Measurements from ENCODE around the gene SHISA5.
"Not testable (repeated sequence)": the region's sequence is repeated elsewhere in the genome, so short reads cannot be mapped to it uniquely, and the experiment has no call there.

Gene SHISA5

DNA sequence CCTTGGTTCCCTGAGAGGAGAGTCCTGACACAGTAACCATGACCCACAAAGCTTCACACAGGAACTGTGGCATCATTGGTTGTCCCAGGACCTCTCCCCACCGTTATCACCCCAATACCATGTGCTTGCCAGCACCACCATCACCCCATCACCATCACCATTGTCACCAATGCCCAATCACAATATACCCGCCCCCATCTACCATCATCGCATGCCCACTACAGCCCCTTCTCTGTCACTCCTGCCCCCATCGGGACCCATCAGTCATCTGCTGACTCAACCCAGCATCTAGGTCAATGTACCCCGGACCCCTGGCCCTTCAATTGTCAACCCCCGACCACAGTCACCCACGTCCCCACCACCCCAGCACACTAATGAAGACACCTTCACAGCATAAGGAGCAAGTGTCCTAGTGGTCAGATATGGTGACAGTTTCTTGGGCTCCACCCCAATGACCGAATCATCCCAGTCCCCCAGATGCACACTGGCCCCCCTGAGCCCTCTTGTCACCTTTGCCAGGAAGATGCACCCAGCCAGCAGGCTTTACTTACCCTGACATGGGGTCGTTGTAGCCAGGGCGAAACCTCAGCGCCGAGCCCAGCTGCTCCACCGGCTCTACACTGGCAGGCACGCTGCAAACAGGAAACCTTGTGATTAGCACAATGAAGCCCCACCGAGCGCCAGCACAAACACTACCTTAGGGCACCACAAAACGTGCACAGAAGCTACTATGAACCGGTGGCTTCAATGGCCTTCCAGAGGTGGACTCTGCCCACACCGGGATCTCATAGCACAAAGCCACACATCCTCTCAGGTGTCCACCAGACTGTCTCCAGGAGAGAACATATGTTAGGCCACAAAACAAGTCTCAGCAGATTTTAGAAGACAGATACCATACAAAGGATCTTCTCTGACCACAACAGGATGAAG is 25.1 kb downstream of the SHISA5 start:
- H3K9me3 ChIP-seq: no peaks in the 10 kb centered on the region
- H3K9ac ChIP-seq: peak overlapping the region; percentile 70; the same call in 1 of the 2 replicates
- peak overlapping the region; percentile 77 for H3K27ac ChIP-seq
- no peaks in the 10 kb centered on the region for H4K20me1 ChIP-seq
- H3K4me2 ChIP-seq: peak overlapping the region; percentile 79
- H3K4me1 ChIP-seq: peaks cover 70% of the 10 kb centered on the region
- H3K4me3 ChIP-seq: peak overlapping the region; percentile 32; the same call in 1 of the 2 replicates
- no peaks in the 10 kb centered on the region for H3K27me3 ChIP-seq
- no peak for TF ChIP-seq Cebpa-rat (IDR thresholded peaks at IDR 0.05)
- H3K36me3 ChIP-seq: 0 out of 2 replicates have a peak, but pooled peaks cover 5% of the 10 kb centered on the region

- H3K27ac ChIP-seq: peak overlapping the region; percentile 77
- peak overlapping the region; percentile 31; the same call in 1 of the 2 replicates for H3K4me3 ChIP-seq
- peak overlapping the region; percentile 70 for H3K9ac ChIP-seq
- H3K27me3 ChIP-seq: no peaks in the 10 kb centered on the region
- H3K4me2 ChIP-seq: peak overlapping the region; percentile 79
- H3K9me3 ChIP-seq: no peaks in the 10 kb centered on the region
- H3K4me1 ChIP-seq: peaks cover 78% of the 10 kb centered on the region
- no peaks in the 10 kb centered on the region for H4K20me1 ChIP-seq
- TF ChIP-seq Cebpa-rat (IDR thresholded peaks at IDR 0.05): no peak
- 0 out of 2 replicates have a peak, but pooled peaks cover 5% of the 10 kb centered on the region for H3K36me3 ChIP-seq
Observed at GRCh38 chr3:48477959-48478520, 25.9 kb downstream of the SHISA5 start.

GRCh38 chr3:48476426-48477053 is 27.4 kb downstream of the SHISA5 start:
- Histone ChIP-seq H3K27me3 (no peaks in the 10 kb centered on the region), H3K4me2 (peak overlapping the region; percentile 79), H3K36me3 (0 out of 2 replicates have a peak, but pooled peaks cover 5% of the 10 kb centered on the region), H3K4me1 (peaks cover 83% of the 10 kb centered on the region), H3K4me3 (peak overlapping the region; percentile 17), H3K9me3 (no peaks in the 10 kb centered on the region), H3K9ac (peak overlapping the region; percentile 70), H4K20me1 (no peaks in the 10 kb centered on the region), H3K27ac (peak overlapping the region; percentile 77)
- TF ChIP-seq Cebpa-rat (IDR thresholded peaks at IDR 0.05): no peak

- no peak for TF ChIP-seq Cebpa-rat (IDR thresholded peaks at IDR 0.05)
- no peak overlapping the region for H3K9ac ChIP-seq
- peaks cover 9% of the 10 kb centered on the region for H4K20me1 ChIP-seq
- peak overlapping the region; percentile 77; the same call in 1 of the 2 replicates for H3K27ac ChIP-seq
- H3K4me3 ChIP-seq: no peak overlapping the region
- no peaks in the 10 kb centered on the region for H3K9me3 ChIP-seq
- H3K4me1 ChIP-seq: peaks cover 90% of the 10 kb centered on the region
- no peaks in the 10 kb centered on the region for H3K27me3 ChIP-seq
- H3K4me2 ChIP-seq: peak overlapping the region; percentile 79
- H3K36me3 ChIP-seq: peaks cover 11% of the 10 kb centered on the region; the same call in 1 of the 2 replicates
Observed at GRCh38 chr3:48475188-48475587, 28.8 kb downstream of the SHISA5 start.

GRCh38 chr3:48474619-48475018 is 29.4 kb downstream of the SHISA5 start:
- Histone ChIP-seq H3K4me3 (no peak overlapping the region), H3K9ac (no peak overlapping the region), H4K20me1 (peaks cover 15% of the 10 kb centered on the region), H3K27ac (peak overlapping the region; percentile 20; the same call in 1 of the 2 replicates), H3K4me2 (no peak overlapping the region), H3K36me3 (peaks cover 17% of the 10 kb centered on the region), H3K9me3 (no peaks in the 10 kb centered on the region), H3K27me3 (no peaks in the 10 kb centered on the region), H3K4me1 (peaks cover 90% of the 10 kb centered on the region)
- no peak for TF ChIP-seq Cebpa-rat (IDR thresholded peaks at IDR 0.05)

DNA sequence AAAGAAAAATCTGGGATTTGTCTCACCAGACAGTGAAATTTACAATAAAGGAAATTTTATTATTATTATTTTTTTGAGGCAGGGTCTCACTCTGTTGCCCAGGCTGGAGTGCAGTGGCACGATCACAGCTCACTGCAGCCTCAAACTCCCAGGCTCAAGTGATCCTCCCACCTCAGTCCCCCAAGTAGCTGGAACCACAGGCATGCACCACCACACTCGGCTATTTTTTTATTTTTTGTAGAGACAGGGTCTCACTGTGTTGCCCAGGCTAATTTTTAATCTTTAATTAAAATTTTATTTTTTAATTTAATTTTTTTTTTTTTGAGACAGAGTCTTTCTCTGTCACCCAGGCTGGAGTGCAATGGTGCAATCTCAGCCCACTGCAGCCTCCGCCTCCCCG is 29.9 kb downstream of the SHISA5 start:
- H3K4me3 ChIP-seq, H3K27ac ChIP-seq, H3K27me3 ChIP-seq, H3K9ac ChIP-seq, H3K9me3 ChIP-seq: not testable (repeated sequence)
- Histone ChIP-seq H3K36me3 (peaks cover 23% of the 10 kb centered on the region), H4K20me1 (peaks cover 21% of the 10 kb centered on the region), H3K4me2 (peak overlapping the region; percentile 96; the same call in 1 of the 2 replicates), H3K4me1 (peaks cover 90% of the 10 kb centered on the region)

DNA sequence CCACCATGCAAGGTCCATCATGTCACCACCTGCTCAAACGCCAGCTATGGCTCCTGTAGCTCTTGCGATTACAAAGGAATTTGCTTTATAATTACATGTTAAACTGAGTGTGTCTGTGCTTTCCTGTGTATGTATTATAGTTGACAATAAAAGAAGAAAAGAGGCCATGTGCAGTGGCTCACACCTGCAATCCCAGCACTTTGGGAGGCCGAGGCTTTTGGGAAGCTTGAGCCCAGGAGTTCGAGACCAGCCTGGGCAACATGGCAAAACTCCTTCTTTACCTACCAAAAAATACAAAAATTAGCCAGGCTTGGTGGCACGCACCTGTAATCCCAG is 30.4 kb downstream of the SHISA5 start:
- Histone ChIP-seq H3K27ac (peak overlapping the region; percentile 90), H3K9me3 (no peaks in the 10 kb centered on the region), H4K20me1 (peaks cover 25% of the 10 kb centered on the region), H3K4me1 (peaks cover 90% of the 10 kb centered on the region), H3K9ac (0 out of 2 replicates have a peak overlapping the region, but pooled peaks have one; percentile 4), H3K4me3 (no peak overlapping the region), H3K27me3 (no peaks in the 10 kb centered on the region), H3K36me3 (peaks cover 27% of the 10 kb centered on the region), H3K4me2 (peak overlapping the region; percentile 96)
- TF ChIP-seq Cebpa-rat (IDR thresholded peaks at IDR 0.05): no peak

GRCh38 chr3:48472923-48473616 is 30.9 kb downstream of the SHISA5 start:
- Histone ChIP-seq H3K27me3 (no peaks in the 10 kb centered on the region), H3K9me3 (no peaks in the 10 kb centered on the region), H3K4me1 (peaks cover 90% of the 10 kb centered on the region), H3K27ac (peak overlapping the region; percentile 90), H3K4me2 (peak overlapping the region; percentile 96), H3K9ac (peak overlapping the region; percentile 88), H4K20me1 (peaks cover 30% of the 10 kb centered on the region), H3K4me3 (peak overlapping the region; percentile 73), H3K36me3 (peaks cover 33% of the 10 kb centered on the region)
- TF ChIP-seq Cebpa-rat (IDR thresholded peaks at IDR 0.05): no peak

DNA sequence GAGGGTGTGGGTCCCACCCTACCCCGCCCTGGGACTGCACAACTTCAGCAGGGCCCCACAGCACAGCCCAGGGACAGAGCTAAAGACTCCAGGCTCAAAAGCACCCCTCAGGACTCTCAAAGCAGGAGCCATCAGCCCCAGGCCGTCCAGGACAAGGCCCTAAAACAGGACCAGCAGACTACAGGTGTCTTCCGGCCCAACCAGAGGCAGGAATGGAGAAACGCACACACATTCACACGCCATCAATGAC is 31.4 kb downstream of the SHISA5 start:
- H3K36me3 ChIP-seq: peaks cover 37% of the 10 kb centered on the region
- H3K4me1 ChIP-seq: peaks cover 90% of the 10 kb centered on the region
- no peaks in the 10 kb centered on the region for H3K27me3 ChIP-seq
- peak overlapping the region; percentile 90 for H3K27ac ChIP-seq
- peak overlapping the region; percentile 96 for H3K4me2 ChIP-seq
- TF ChIP-seq Cebpa-rat (IDR thresholded peaks at IDR 0.05): no peak
- peak overlapping the region; percentile 73 for H3K4me3 ChIP-seq
- no peaks in the 10 kb centered on the region for H3K9me3 ChIP-seq
- peak overlapping the region; percentile 88 for H3K9ac ChIP-seq
- H4K20me1 ChIP-seq: peaks cover 35% of the 10 kb centered on the region

Measured in BLaER1 (cell line).